ENCODE measurements around the gene BICD1.

DNA sequence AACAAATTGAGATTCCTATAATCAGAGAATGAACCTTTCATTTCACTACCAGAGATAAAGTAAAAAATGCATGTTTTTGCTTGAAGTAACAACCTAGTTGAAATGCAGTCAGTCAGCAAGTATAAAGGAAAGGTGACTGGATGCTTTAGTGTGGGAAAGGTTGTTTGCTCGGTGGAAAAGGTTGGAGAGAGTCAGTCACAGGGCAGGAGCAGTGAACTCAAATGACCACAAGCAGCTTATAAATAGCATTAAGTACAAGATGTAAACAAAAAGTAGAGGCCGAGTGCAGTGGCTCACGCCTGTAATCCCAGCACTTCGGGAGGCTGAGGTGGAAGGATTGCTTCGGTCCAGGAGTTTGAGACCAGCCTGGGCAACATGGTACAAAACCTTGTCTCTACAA, 194.6 kb downstream of the BICD1 start:
- TF ChIP-seq, protein P1, sequence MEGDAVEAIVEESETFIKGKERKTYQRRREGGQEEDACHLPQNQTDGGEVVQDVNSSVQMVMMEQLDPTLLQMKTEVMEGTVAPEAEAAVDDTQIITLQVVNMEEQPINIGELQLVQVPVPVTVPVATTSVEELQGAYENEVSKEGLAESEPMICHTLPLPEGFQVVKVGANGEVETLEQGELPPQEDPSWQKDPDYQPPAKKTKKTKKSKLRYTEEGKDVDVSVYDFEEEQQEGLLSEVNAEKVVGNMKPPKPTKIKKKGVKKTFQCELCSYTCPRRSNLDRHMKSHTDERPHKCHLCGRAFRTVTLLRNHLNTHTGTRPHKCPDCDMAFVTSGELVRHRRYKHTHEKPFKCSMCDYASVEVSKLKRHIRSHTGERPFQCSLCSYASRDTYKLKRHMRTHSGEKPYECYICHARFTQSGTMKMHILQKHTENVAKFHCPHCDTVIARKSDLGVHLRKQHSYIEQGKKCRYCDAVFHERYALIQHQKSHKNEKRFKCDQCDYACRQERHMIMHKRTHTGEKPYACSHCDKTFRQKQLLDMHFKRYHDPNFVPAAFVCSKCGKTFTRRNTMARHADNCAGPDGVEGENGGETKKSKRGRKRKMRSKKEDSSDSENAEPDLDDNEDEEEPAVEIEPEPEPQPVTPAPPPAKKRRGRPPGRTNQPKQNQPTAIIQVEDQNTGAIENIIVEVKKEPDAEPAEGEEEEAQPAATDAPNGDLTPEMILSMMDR (conservative IDR thresholded peaks at IDR 0.05) = no peak
- TF ChIP-seq ZFX (IDR thresholded peaks at IDR 0.05) = no peak
